PC-9 (cell line): ENCODE data around the gene ABCC3. TPM values are rescaled to one million over a fixed set of nuclear protein-coding genes. Genes with fewer than 3 reads are reported as not detected.
A peak's percentile ranks its signal among the peaks of the same experiment; 100 is the strongest.

Source experiments
- BruUV-seq: library from RNA; stranded (reverse); fragments of 400-500 nt; replicated peaks from 2 replicates; lab custom pipeline; 2021; lab: Mats Ljungman, UMichigan
- CTCF ChIA-PET: fragments of 300-600 bp; sonication (Branson Sonifier 250); formaldehyde crosslinking; loops from one replicate; lab custom pipeline; 2022; ENCODE audit warnings: antibody characterized with exemption; lab: Charles Lee
- POLR2A ChIA-PET: fragments of 300-600 bp; sonication (Branson Sonifier 250); formaldehyde crosslinking; loops from one replicate; lab custom pipeline; 2022; ENCODE audit warnings: antibody characterized with exemption; ENCODE audit not compliant: unreplicated experiment; lab: Charles Lee
- DNase-seq, 2 experiments: peaks; one replicate each; pipeline versions ENCODE4 v3.0.0 to v3.0.0-alpha.2; 2015 to 2022; ENCODE audit warnings: mixed read lengths in 1 of 2
- H2AFZ ChIP-seq: fragments of 200-600 bp; sonication (generic); 2 replicates; pipeline ENCODE4 v1.8.1; 2017; ENCODE audit warnings: antibody characterized with exemption
- H3F3A ChIP-seq: fragments of 200-600 bp; sonication (generic); 2 replicates; pipeline ENCODE4 v1.8.1; 2017; ENCODE audit warnings: antibody characterized with exemption, mild to moderate bottlenecking, low read depth; ENCODE audit not compliant: insufficient read depth
- H3K27ac ChIP-seq: fragments of 200-600 bp; sonication (generic); 2 replicates; pipeline ENCODE4 v1.6.1; 2016; ENCODE audit warnings: mixed run types
- H3K27me3 ChIP-seq: fragments of 200-600 bp; sonication (generic); 2 replicates; pipeline ENCODE4 v1.6.1; 2016; ENCODE audit warnings: low read depth, mixed run types; ENCODE audit not compliant: insufficient read depth
- H3K36me3 ChIP-seq: fragments of 200-600 bp; sonication (generic); 2 replicates; pipeline ENCODE4 v1.6.1; 2016; ENCODE audit warnings: low read depth, mixed run types
- H3K4me1 ChIP-seq: fragments of 200-600 bp; sonication (generic); replicated peaks from 2 replicates; pipeline ENCODE4 v1.6.1; 2016; ENCODE audit warnings: mixed run types; ENCODE audit not compliant: insufficient read depth
- H3K4me2 ChIP-seq: fragments of 200-600 bp; sonication (generic); 2 replicates; pipeline ENCODE4 v1.6.1; 2017; ENCODE audit warnings: mixed run types
- H3K4me3 ChIP-seq: fragments of 200-600 bp; sonication (generic); 2 replicates; pipeline ENCODE4 v1.6.1; 2016; ENCODE audit warnings: mixed run types
- H3K79me2 ChIP-seq: fragments of 200-600 bp; sonication (generic); 2 replicates; pipeline ENCODE4 v1.6.1; 2017; ENCODE audit warnings: low read depth, mixed run types
- H3K9me2 ChIP-seq: fragments of 200-600 bp; sonication (generic); 2 replicates; pipeline ENCODE4 v1.8.1; 2017; ENCODE audit warnings: mild to moderate bottlenecking; ENCODE audit not compliant: insufficient read depth
- H3K9me3 ChIP-seq: fragments of 200-600 bp; sonication (generic); 2 replicates; pipeline ENCODE4 v1.8.1; 2016; ENCODE audit warnings: low read depth; ENCODE audit not compliant: insufficient read depth
- H4K20me1 ChIP-seq: fragments of 200-600 bp; sonication (generic); 2 replicates; pipeline ENCODE4 v1.8.1; 2017; ENCODE audit not compliant: insufficient read depth
- CTCF ChIP-seq: fragments of 200-600 bp; sonication (generic); conservative IDR thresholded peaks from 2 replicates; pipeline ENCODE4 v1.6.1; 2017; ENCODE audit warnings: mixed run types, antibody characterized with exemption, mild to moderate bottlenecking, moderate library complexity
- EZH2 ChIP-seq: fragments of 200-600 bp; sonication (generic); IDR thresholded peaks from 2 replicates; pipeline ENCODE4 v1.8.0; 2017; ENCODE audit warnings: antibody characterized with exemption, low read depth
- intact Hi-C: fragments of 100-400 bp; cut with micrococcal nuclease; formaldehyde crosslinking; loops from one replicate; pipeline ENCODE4 v1.10.0; 2022; ENCODE audit not compliant: unreplicated experiment
- total RNA-seq: library from RNA; stranded (reverse); gene quantifications from 2 replicates; pipeline ENCODE4 v1.2.3, GENCODE V29; 2021

Gene ABCC3
- total RNA-seq, 1 experiment from 2014 or later, result 221 TPM

- no peak for DNase-seq
- ChIA-PET POLR2A (no interaction called here), CTCF (no interaction called here)
- TF ChIP-seq EZH2 (no peak), CTCF (no peak)
- H3K9me2 ChIP-seq, result no peaks in the 10 kb centered on the region
- no peak overlapping the region for H3K4me3 ChIP-seq
- H3K36me3 ChIP-seq, result peaks cover 31% of the 10 kb centered on the region
- H3K9me3 ChIP-seq, result no peaks in the 10 kb centered on the region
- peaks cover 74% of the 10 kb centered on the region for H3K4me1 ChIP-seq
- intact Hi-C loops, result no loop called here
- BruUV-seq, result no TSS peak
- H3K27me3 ChIP-seq, result no peaks in the 10 kb centered on the region
- H3F3A ChIP-seq, result peaks cover 92% of the 10 kb centered on the region
- H2AFZ ChIP-seq, result no peak overlapping the region
- H4K20me1 ChIP-seq, result no peaks in the 10 kb centered on the region
- H3K27ac ChIP-seq, result no peak overlapping the region
- no peak overlapping the region for H3K4me2 ChIP-seq
- peaks cover 18% of the 10 kb centered on the region; the same call in 1 of the 2 replicates for H3K79me2 ChIP-seq
These were observed 30.2 kb downstream of the ABCC3 start for GRCh38 chr17:50664788-50665458.

GRCh38 chr17:50665838-50666237 is 31.2 kb downstream of the ABCC3 start:
- H3F3A ChIP-seq, result peaks cover 92% of the 10 kb centered on the region
- TF ChIP-seq CTCF (no peak), EZH2 (no peak)
- H3K4me2 ChIP-seq, result no peak overlapping the region
- intact Hi-C loops, result no loop called here
- no peaks in the 10 kb centered on the region for H3K9me2 ChIP-seq
- no TSS peak for BruUV-seq
- no peaks in the 10 kb centered on the region for H3K27me3 ChIP-seq
- no peak for DNase-seq
- no peak overlapping the region for H3K4me3 ChIP-seq
- no peak overlapping the region for H3K27ac ChIP-seq
- ChIA-PET CTCF (no interaction called here), POLR2A (no interaction called here)
- no peaks in the 10 kb centered on the region for H4K20me1 ChIP-seq
- H3K9me3 ChIP-seq, result no peaks in the 10 kb centered on the region
- no peak overlapping the region for H2AFZ ChIP-seq
- peaks cover 35% of the 10 kb centered on the region for H3K36me3 ChIP-seq
- peaks cover 18% of the 10 kb centered on the region; the same call in 1 of the 2 replicates for H3K79me2 ChIP-seq
- H3K4me1 ChIP-seq, result peaks cover 74% of the 10 kb centered on the region

- Histone ChIP-seq H3K4me1 (peaks cover 74% of the 10 kb centered on the region), H3K9me3 (no peaks in the 10 kb centered on the region), H3K36me3 (peaks cover 33% of the 10 kb centered on the region), H2AFZ (no peak overlapping the region), H3F3A (peaks cover 90% of the 10 kb centered on the region), H3K9me2 (no peaks in the 10 kb centered on the region), H3K27ac (peak overlapping the region; percentile 77), H3K4me3 (no peak overlapping the region), H4K20me1 (no peaks in the 10 kb centered on the region), H3K4me2 (no peak overlapping the region), H3K79me2 (peaks cover 18% of the 10 kb centered on the region; the same call in 1 of the 2 replicates), H3K27me3 (no peaks in the 10 kb centered on the region)
- ChIA-PET POLR2A (interaction anchor here (0.7 kb wide), 1 partner anchor 282 kb away, joined by 8 read pairs; no protein-coding TSS in a partner anchor), CTCF (interaction anchor here (0.6 kb wide), 1 partner anchor 114 kb away, joined by 3 read pairs; no protein-coding TSS in a partner anchor)
- DNase-seq, result no peak
- TF ChIP-seq EZH2 (no peak), CTCF (no peak)
- intact Hi-C loops, result no loop called here
- no TSS peak for BruUV-seq
These were observed 31.6 kb downstream of the ABCC3 start for GRCh38 chr17:50666316-50666715.
